Measurements from ENCODE around the gene RETREG1.

RETREG1 gene

GRCh38 chr5:16507716-16508115, 109.1 kb downstream of the RETREG1 start:
- Histone ChIP-seq H3K9ac (ENCODE audit: low read length) (peak overlapping the region; percentile 65), H3K14ac (ENCODE audit: low read length in 2 of 2) (no peak overlapping the region), H3K4me2 (ENCODE audit: low read length, poor library complexity, severe bottlenecking) (no peak overlapping the region), H2BK5ac (ENCODE audit: low read depth, low read length, poor library complexity, severe bottlenecking) (no peak overlapping the region), H3K36me3 (ENCODE audit: control insufficient read depth in 1 of 2, insufficient read depth in 2 of 2, low read depth in 1 of 2, low read length in 2 of 2) (no peaks in the 10 kb centered on the region), H2BK15ac (ENCODE audit: low read depth, poor library complexity, severe bottlenecking) (no peak overlapping the region), H4K8ac (ENCODE audit: low read length) (no peak overlapping the region), H3K4ac (ENCODE audit: low read depth in 1 of 2, low read length in 2 of 2) (no peak overlapping the region), H3K23ac (ENCODE audit: low read length in 2 of 2) (no peak overlapping the region), H4K91ac (ENCODE audit: low read length) (no peak overlapping the region), H2BK12ac (ENCODE audit: low read length in 2 of 2) (no peak overlapping the region), H2AFZ (ENCODE audit: low read depth, low read length) (no peak overlapping the region), H3K27me3 (ENCODE audit: control insufficient read depth in 1 of 2, insufficient read depth in 1 of 2, low read length in 2 of 2) (no peaks in the 10 kb centered on the region), H3K79me1 (replicated peaks; ENCODE audit: low read length, poor library complexity, severe bottlenecking) (no peaks in the 10 kb centered on the region), H2AK5ac (ENCODE audit: low read length, severe bottlenecking) (no peak overlapping the region), H3K9me3 (ENCODE audit: control insufficient read depth, low read length) (no peaks in the 10 kb centered on the region), H3K4me1 (ENCODE audit: control insufficient read depth, insufficient read depth, low read depth, low read length) (peaks cover 4% of the 10 kb centered on the region), H3K4me3 (ENCODE audit: insufficient read depth in 1 of 2, low read depth in 1 of 2, low read length in 2 of 2) (no peak overlapping the region), H3K27ac (ENCODE audit: low read length, poor library complexity, severe bottlenecking) (no peak overlapping the region), H2BK120ac (ENCODE audit: low read depth, low read length) (no peak overlapping the region), H3K18ac (ENCODE audit: low read depth in 1 of 2, low read length in 2 of 2) (no peak overlapping the region)
- DNase-seq: no peak

GRCh38 chr5:16505904-16506303, 110.9 kb downstream of the RETREG1 start:
- WGBS: 85% methylated on average over 6 of the region's 6 CpGs
- no peak overlapping the region for H3K4ac ChIP-seq (ENCODE audit: low read depth in 1 of 2, low read length in 2 of 2)
- H4K91ac ChIP-seq (ENCODE audit: low read length): no peak overlapping the region
- H3K27me3 ChIP-seq (ENCODE audit: control insufficient read depth in 1 of 2, insufficient read depth in 1 of 2, low read length in 2 of 2): no peaks in the 10 kb centered on the region
- H3K9ac ChIP-seq (ENCODE audit: low read length): no peak overlapping the region
- H3K18ac ChIP-seq (ENCODE audit: low read depth in 1 of 2, low read length in 2 of 2): no peak overlapping the region
- H3K27ac ChIP-seq (ENCODE audit: low read length, poor library complexity, severe bottlenecking): no peak overlapping the region
- no peaks in the 10 kb centered on the region for H3K79me1 ChIP-seq (replicated peaks; ENCODE audit: low read length, poor library complexity, severe bottlenecking)
- no peak overlapping the region for H3K4me2 ChIP-seq (ENCODE audit: low read length, poor library complexity, severe bottlenecking)
- no peak overlapping the region for H2BK12ac ChIP-seq (ENCODE audit: low read length in 2 of 2)
- no peak overlapping the region for H3K4me3 ChIP-seq (ENCODE audit: insufficient read depth in 1 of 2, low read depth in 1 of 2, low read length in 2 of 2)
- H3K4me1 ChIP-seq (ENCODE audit: control insufficient read depth, insufficient read depth, low read depth, low read length): peaks cover 5% of the 10 kb centered on the region
- H2BK15ac ChIP-seq (ENCODE audit: low read depth, poor library complexity, severe bottlenecking): no peak overlapping the region
- no peak overlapping the region for H2BK120ac ChIP-seq (ENCODE audit: low read depth, low read length)
- H3K14ac ChIP-seq (ENCODE audit: low read length in 2 of 2): no peak overlapping the region
- no peak overlapping the region for H2AFZ ChIP-seq (ENCODE audit: low read depth, low read length)
- DNase-seq: no peak
- H2BK5ac ChIP-seq (ENCODE audit: low read depth, low read length, poor library complexity, severe bottlenecking): no peak overlapping the region
- no peaks in the 10 kb centered on the region for H3K36me3 ChIP-seq (ENCODE audit: control insufficient read depth in 1 of 2, insufficient read depth in 2 of 2, low read depth in 1 of 2, low read length in 2 of 2)
- no peaks in the 10 kb centered on the region for H3K9me3 ChIP-seq (ENCODE audit: control insufficient read depth, low read length)
- H4K8ac ChIP-seq (ENCODE audit: low read length): no peak overlapping the region
- no peak overlapping the region for H2AK5ac ChIP-seq (ENCODE audit: low read length, severe bottlenecking)
- H3K23ac ChIP-seq (ENCODE audit: low read length in 2 of 2): no peak overlapping the region

GRCh38 chr5:16505140-16505891, 111.5 kb downstream of the RETREG1 start:
- no peak overlapping the region for H3K4ac ChIP-seq (ENCODE audit: low read depth in 1 of 2, low read length in 2 of 2)
- H3K18ac ChIP-seq (ENCODE audit: low read depth in 1 of 2, low read length in 2 of 2): no peak overlapping the region
- H4K8ac ChIP-seq (ENCODE audit: low read length): no peak overlapping the region
- H2BK15ac ChIP-seq (ENCODE audit: low read depth, poor library complexity, severe bottlenecking): no peak overlapping the region
- no peak overlapping the region for H3K4me3 ChIP-seq (ENCODE audit: insufficient read depth in 1 of 2, low read depth in 1 of 2, low read length in 2 of 2)
- no peak overlapping the region for H2BK5ac ChIP-seq (ENCODE audit: low read depth, low read length, poor library complexity, severe bottlenecking)
- H3K14ac ChIP-seq (ENCODE audit: low read length in 2 of 2): no peak overlapping the region
- no peak overlapping the region for H3K27ac ChIP-seq (ENCODE audit: low read length, poor library complexity, severe bottlenecking)
- WGBS: 76% methylated on average over 17 of the region's 17 CpGs
- H3K9me3 ChIP-seq (ENCODE audit: control insufficient read depth, low read length): no peaks in the 10 kb centered on the region
- no peak overlapping the region for H2AFZ ChIP-seq (ENCODE audit: low read depth, low read length)
- no peak overlapping the region for H2BK12ac ChIP-seq (ENCODE audit: low read length in 2 of 2)
- no peaks in the 10 kb centered on the region for H3K36me3 ChIP-seq (ENCODE audit: control insufficient read depth in 1 of 2, insufficient read depth in 2 of 2, low read depth in 1 of 2, low read length in 2 of 2)
- no peaks in the 10 kb centered on the region for H3K27me3 ChIP-seq (ENCODE audit: control insufficient read depth in 1 of 2, insufficient read depth in 1 of 2, low read length in 2 of 2)
- no peak overlapping the region for H3K4me2 ChIP-seq (ENCODE audit: low read length, poor library complexity, severe bottlenecking)
- H3K23ac ChIP-seq (ENCODE audit: low read length in 2 of 2): no peak overlapping the region
- no peak overlapping the region for H4K91ac ChIP-seq (ENCODE audit: low read length)
- H3K9ac ChIP-seq (ENCODE audit: low read length): no peak overlapping the region
- no peak overlapping the region for H2BK120ac ChIP-seq (ENCODE audit: low read depth, low read length)
- DNase-seq: no peak
- H3K79me1 ChIP-seq (replicated peaks; ENCODE audit: low read length, poor library complexity, severe bottlenecking): no peaks in the 10 kb centered on the region
- peaks cover 5% of the 10 kb centered on the region for H3K4me1 ChIP-seq (ENCODE audit: control insufficient read depth, insufficient read depth, low read depth, low read length)
- H2AK5ac ChIP-seq (ENCODE audit: low read length, severe bottlenecking): no peak overlapping the region

GRCh38 chr5:16504571-16504970, 112.2 kb downstream of the RETREG1 start:
- no peaks in the 10 kb centered on the region for H3K9me3 ChIP-seq (ENCODE audit: control insufficient read depth, low read length)
- no peaks in the 10 kb centered on the region for H3K36me3 ChIP-seq (ENCODE audit: control insufficient read depth in 1 of 2, insufficient read depth in 2 of 2, low read depth in 1 of 2, low read length in 2 of 2)
- no peak overlapping the region for H3K23ac ChIP-seq (ENCODE audit: low read length in 2 of 2)
- no peak overlapping the region for H4K8ac ChIP-seq (ENCODE audit: low read length)
- peak overlapping the region; percentile 2 for H2AK5ac ChIP-seq (ENCODE audit: low read length, severe bottlenecking)
- no peak overlapping the region for H3K18ac ChIP-seq (ENCODE audit: low read depth in 1 of 2, low read length in 2 of 2)
- DNase-seq: no peak
- H2BK120ac ChIP-seq (ENCODE audit: low read depth, low read length): no peak overlapping the region
- H3K4me1 ChIP-seq (ENCODE audit: control insufficient read depth, insufficient read depth, low read depth, low read length): peaks cover 5% of the 10 kb centered on the region
- WGBS: 94% methylated on average over 9 of the region's 10 CpGs
- H3K14ac ChIP-seq (ENCODE audit: low read length in 2 of 2): peak overlapping the region in 1 of 2 experiments; percentile 51
- no peak overlapping the region for H3K4me2 ChIP-seq (ENCODE audit: low read length, poor library complexity, severe bottlenecking)
- no peaks in the 10 kb centered on the region for H3K79me1 ChIP-seq (replicated peaks; ENCODE audit: low read length, poor library complexity, severe bottlenecking)
- no peak overlapping the region for H2AFZ ChIP-seq (ENCODE audit: low read depth, low read length)
- H3K4me3 ChIP-seq (ENCODE audit: insufficient read depth in 1 of 2, low read depth in 1 of 2, low read length in 2 of 2): no peak overlapping the region
- no peak overlapping the region for H4K91ac ChIP-seq (ENCODE audit: low read length)
- no peak overlapping the region for H3K9ac ChIP-seq (ENCODE audit: low read length)
- H3K27me3 ChIP-seq (ENCODE audit: control insufficient read depth in 1 of 2, insufficient read depth in 1 of 2, low read length in 2 of 2): no peaks in the 10 kb centered on the region
- H2BK15ac ChIP-seq (ENCODE audit: low read depth, poor library complexity, severe bottlenecking): no peak overlapping the region
- no peak overlapping the region for H2BK12ac ChIP-seq (ENCODE audit: low read length in 2 of 2)
- no peak overlapping the region for H2BK5ac ChIP-seq (ENCODE audit: low read depth, low read length, poor library complexity, severe bottlenecking)
- H3K27ac ChIP-seq (ENCODE audit: low read length, poor library complexity, severe bottlenecking): no peak overlapping the region
- no peak overlapping the region for H3K4ac ChIP-seq (ENCODE audit: low read depth in 1 of 2, low read length in 2 of 2)

All from mesenchymal stem cell (in vitro differentiated cells and primary cell).